HepG2 (cell line): ENCODE data around the gene STX10. TPM values are rescaled to one million over a fixed set of nuclear protein-coding genes. Genes with fewer than 3 reads are reported as not detected.

ENCODE experiments used
- CENPT ChIP-seq: sonication (generic); formaldehyde crosslinking; IDR thresholded peaks from 2 replicates; pipeline ENCODE4 v1.8.0; 2022; ENCODE audit warnings: low read depth, mild to moderate bottlenecking, moderate library complexity, missing genetic modification reagents
- CERS6 ChIP-seq: sonication (generic); formaldehyde crosslinking; IDR thresholded peaks from 2 replicates; pipeline ENCODE4 v1.5.0; 2020; ENCODE audit warnings: missing genetic modification reagents
- E2F1 ChIP-seq: sonication (generic); formaldehyde crosslinking; IDR thresholded peaks from 2 replicates; pipeline ENCODE4 v1.5.0; 2020; ENCODE audit warnings: missing genetic modification reagents
- ELK4 ChIP-seq: sonication (generic); formaldehyde crosslinking; IDR thresholded peaks from 2 replicates; pipeline ENCODE4 v1.9.0; 2021; ENCODE audit warnings: missing genetic modification reagents, borderline replicate concordance
- KMT2B ChIP-seq: IDR thresholded peaks from 2 replicates; pipeline ENCODE4 v1.6.1; 2016; ENCODE audit warnings: missing genetic modification reagents, missing compliant biosample characterization
- MTERF4 ChIP-seq: sonication (generic); formaldehyde crosslinking; IDR thresholded peaks from 2 replicates; pipeline ENCODE4 v1.8.0; 2023; ENCODE audit warnings: mild to moderate bottlenecking, missing genetic modification reagents
- MTF2 ChIP-seq: sonication (generic); formaldehyde crosslinking; IDR thresholded peaks from 2 replicates; pipeline ENCODE4 v1.5.0; 2020; ENCODE audit warnings: missing genetic modification reagents, borderline replicate concordance
- POLR2AphosphoS5 ChIP-seq: IDR thresholded peaks from 2 replicates; pipeline ENCODE4 v1.6.1; 2012; ENCODE audit warnings: low read depth, low read length
- ZNF20 ChIP-seq: sonication (generic); formaldehyde crosslinking; IDR thresholded peaks from 2 replicates; pipeline ENCODE4 v1.4.0; 2020; ENCODE audit warnings: mild to moderate bottlenecking, moderate library complexity, missing genetic modification reagents
- ZNF230 ChIP-seq: sonication (generic); formaldehyde crosslinking; IDR thresholded peaks from 2 replicates; pipeline ENCODE4 v1.4.0; 2020; ENCODE audit warnings: mild to moderate bottlenecking, missing genetic modification reagents
- ZNF275 ChIP-seq: sonication (generic); formaldehyde crosslinking; IDR thresholded peaks from 2 replicates; pipeline ENCODE4 v1.8.0; 2022; ENCODE audit warnings: missing genetic modification reagents, mild to moderate bottlenecking, inconsistent platforms, borderline replicate concordance
- ZNF276 ChIP-seq: sonication (generic); formaldehyde crosslinking; IDR thresholded peaks from 2 replicates; pipeline ENCODE4 v1.4.0; 2020; ENCODE audit warnings: mild to moderate bottlenecking, low read depth, missing genetic modification reagents
- ZNF280D ChIP-seq: sonication (generic); formaldehyde crosslinking; IDR thresholded peaks from 2 replicates; pipeline ENCODE4 v1.5.1; 2020; ENCODE audit warnings: mild to moderate bottlenecking, missing genetic modification reagents
- ZNF546 ChIP-seq: sonication (generic); formaldehyde crosslinking; conservative IDR thresholded peaks from 2 replicates; pipeline ENCODE4 v1.8.1; 2023; ENCODE audit warnings: mild to moderate bottlenecking, missing genetic modification reagents
- ZNF674 ChIP-seq: sonication (generic); formaldehyde crosslinking; IDR thresholded peaks from 2 replicates; pipeline ENCODE4 v1.5.0; 2020; ENCODE audit warnings: low read depth, mild to moderate bottlenecking, missing genetic modification reagents
- ZNF724P ChIP-seq: sonication (generic); formaldehyde crosslinking; IDR thresholded peaks from 2 replicates; pipeline ENCODE4 v1.8.0; 2022; ENCODE audit warnings: missing genetic modification reagents, borderline replicate concordance
- ZSCAN20 ChIP-seq: sonication (generic); formaldehyde crosslinking; IDR thresholded peaks from 2 replicates; pipeline ENCODE4 v1.4.0; 2020; ENCODE audit warnings: missing genetic modification reagents, mild to moderate bottlenecking, borderline replicate concordance
- polyA plus RNA-seq, 8 experiments: library from polyadenylated mRNA; depleted of rRNA in 3 of 8; stranded (reverse) in 7 of 8; unstranded in 1 of 8; fragments of >200 nt; fragmentation: Illumina TruSeq in 4 of 8; extraction: Trizol in 4 of 8; gene quantifications; 2 replicates each; pipeline versions ENCODE4 v1.2.1 to v1.2.3, GENCODE V29; 2011 to 2016; ENCODE audit warnings: low read depth in 4 of 8, missing spikeins in 1 of 8, mixed read lengths in 1 of 8; ENCODE audit not compliant: insufficient read depth in 1 of 8
- total RNA-seq, 5 experiments: library from RNA; depleted of rRNA; stranded (reverse); fragments of >200 nt; fragmentation: Illumina TruSeq; extraction: Trizol; gene quantifications; 2 replicates each; pipeline ENCODE4 v1.2.3, GENCODE V29; 2016; ENCODE audit warnings: low read depth in 1 of 5

STX10 gene
- total and polyA plus RNA-seq, 2 of the 13 experiments (the other 11 are each of a cell fraction or from before 2014, with no cell fraction given): 47.9 to 66.4 TPM

- TF ChIP-seq ZNF276 (CRISPR knock-in tag): no peak
- TF ChIP-seq POLR2AphosphoS5: no peak
- no peak for TF ChIP-seq ZNF20 (CRISPR knock-in tag)
- TF ChIP-seq ZSCAN20 (CRISPR knock-in tag): no peak
- no peak for TF ChIP-seq E2F1
- no peak for TF ChIP-seq CENPT (CRISPR knock-in tag)
- TF ChIP-seq ZNF546 (CRISPR knock-in tag): no peak
- TF ChIP-seq ZNF275 (CRISPR knock-in tag): no peak
- TF ChIP-seq ZNF674 (CRISPR knock-in tag): no peak
- TF ChIP-seq ZNF724P (CRISPR knock-in tag): no peak
- no peak for TF ChIP-seq CERS6 (CRISPR knock-in tag)
- TF ChIP-seq MTF2 (CRISPR knock-in tag): no peak
- TF ChIP-seq MTERF4 (CRISPR knock-in tag): no peak
- no peak for TF ChIP-seq ZNF230 (CRISPR knock-in tag)
- no peak for TF ChIP-seq ELK4
- no peak for TF ChIP-seq KMT2B
- 0 out of 2 replicates have a peak, but pooled peaks have one; percentile 28 for TF ChIP-seq ZNF280D
Measured at GRCh38 chr19:13095934-13096927, 53.9 kb downstream of the STX10 start (continued).
